ENCODE data around the gene ETS2. TPM values are rescaled to one million over a fixed set of nuclear protein-coding genes. Genes with fewer than 3 reads are reported as not detected.
"Not testable (repeated sequence)": the region's sequence is repeated elsewhere in the genome, so short reads cannot be mapped to it uniquely, and the experiment has no call there.

Gene ETS2
- total RNA-seq, 3 donors from 2014 or later (not counting 1 experiment from before 2014, with no cell fraction given): 10.6 to 36.9 (median 18.5) TPM

GRCh38 chr21:38841472-38841871, 35.7 kb downstream of the ETS2 start:
- Histone ChIP-seq H3K27ac (ENCODE audit: low read length) (no peak overlapping the region), H3K9me3 (ENCODE audit: control insufficient read depth, insufficient read depth, low read length) (no peaks in the 10 kb centered on the region), H3K36me3 (ENCODE audit: control insufficient read depth, insufficient read depth, low read length) (no peaks in the 10 kb centered on the region), H3K4me3 (ENCODE audit: low read length) (no peak overlapping the region), H3K27me3 (ENCODE audit: control insufficient read depth, insufficient read depth, low read length) (no peaks in the 10 kb centered on the region), H3K4me1 (ENCODE audit: control insufficient read depth, insufficient read depth, low read length) (no peaks in the 10 kb centered on the region)
- H3K9me3 Mint-ChIP-seq: no peaks in the 10 kb centered on the region
- no peaks in the 10 kb centered on the region for H3K4me1 Mint-ChIP-seq
- ATAC-seq (no peak), DNase-seq (no peak)
- peaks cover 12 to 16% of the 10 kb centered on the region in 2 donors for H3K27me3 Mint-ChIP-seq (ENCODE audit: low read depth in 2 of 2)
- H3K36me3 Mint-ChIP-seq: no peaks in the 10 kb centered on the region
- H3K27ac Mint-ChIP-seq: no peak overlapping the region
- TF ChIP-seq, protein P1, sequence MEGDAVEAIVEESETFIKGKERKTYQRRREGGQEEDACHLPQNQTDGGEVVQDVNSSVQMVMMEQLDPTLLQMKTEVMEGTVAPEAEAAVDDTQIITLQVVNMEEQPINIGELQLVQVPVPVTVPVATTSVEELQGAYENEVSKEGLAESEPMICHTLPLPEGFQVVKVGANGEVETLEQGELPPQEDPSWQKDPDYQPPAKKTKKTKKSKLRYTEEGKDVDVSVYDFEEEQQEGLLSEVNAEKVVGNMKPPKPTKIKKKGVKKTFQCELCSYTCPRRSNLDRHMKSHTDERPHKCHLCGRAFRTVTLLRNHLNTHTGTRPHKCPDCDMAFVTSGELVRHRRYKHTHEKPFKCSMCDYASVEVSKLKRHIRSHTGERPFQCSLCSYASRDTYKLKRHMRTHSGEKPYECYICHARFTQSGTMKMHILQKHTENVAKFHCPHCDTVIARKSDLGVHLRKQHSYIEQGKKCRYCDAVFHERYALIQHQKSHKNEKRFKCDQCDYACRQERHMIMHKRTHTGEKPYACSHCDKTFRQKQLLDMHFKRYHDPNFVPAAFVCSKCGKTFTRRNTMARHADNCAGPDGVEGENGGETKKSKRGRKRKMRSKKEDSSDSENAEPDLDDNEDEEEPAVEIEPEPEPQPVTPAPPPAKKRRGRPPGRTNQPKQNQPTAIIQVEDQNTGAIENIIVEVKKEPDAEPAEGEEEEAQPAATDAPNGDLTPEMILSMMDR (IDR thresholded peaks at IDR 0.05): no peak
- WGBS (ENCODE audit: insufficient coverage): 97% methylated on average over 2 of the region's 2 CpGs
- intact Hi-C loops (cut with micrococcal nuclease): no loop called here
- no peak overlapping the region for H3K4me3 Mint-ChIP-seq

- DNase-seq (no peak), ATAC-seq (no peak)
- whole genome bisulfite sequencing (ENCODE audit: insufficient coverage): 70% methylated on average over 4 of the region's 4 CpGs
- no peaks in the 10 kb centered on the region for H3K9me3 ChIP-seq (ENCODE audit: control insufficient read depth, insufficient read depth, low read length)
- no peaks in the 10 kb centered on the region for H3K9me3 Mint-ChIP-seq
- H3K27me3 ChIP-seq (ENCODE audit: control insufficient read depth, insufficient read depth, low read length): no peaks in the 10 kb centered on the region
- TF ChIP-seq, protein P1 (IDR thresholded peaks at IDR 0.05): no peak
- no peak overlapping the region for H3K27ac Mint-ChIP-seq
- no peak overlapping the region for H3K4me3 ChIP-seq (ENCODE audit: low read length)
- H3K4me3 Mint-ChIP-seq: no peak overlapping the region
- H3K36me3 Mint-ChIP-seq: no peaks in the 10 kb centered on the region
- no peaks in the 10 kb centered on the region for H3K4me1 ChIP-seq (ENCODE audit: control insufficient read depth, insufficient read depth, low read length)
- H3K27ac ChIP-seq (ENCODE audit: low read length): no peak overlapping the region
- intact Hi-C loops (cut with micrococcal nuclease): no loop called here
- H3K4me1 Mint-ChIP-seq: no peaks in the 10 kb centered on the region
- no peaks in the 10 kb centered on the region for H3K36me3 ChIP-seq (ENCODE audit: control insufficient read depth, insufficient read depth, low read length)
- H3K27me3 Mint-ChIP-seq (ENCODE audit: low read depth in 2 of 2): peaks cover 12 to 16% of the 10 kb centered on the region in 2 donors
These were observed 36.4 kb downstream of the ETS2 start for GRCh38 chr21:38842079-38842478.

DNA sequence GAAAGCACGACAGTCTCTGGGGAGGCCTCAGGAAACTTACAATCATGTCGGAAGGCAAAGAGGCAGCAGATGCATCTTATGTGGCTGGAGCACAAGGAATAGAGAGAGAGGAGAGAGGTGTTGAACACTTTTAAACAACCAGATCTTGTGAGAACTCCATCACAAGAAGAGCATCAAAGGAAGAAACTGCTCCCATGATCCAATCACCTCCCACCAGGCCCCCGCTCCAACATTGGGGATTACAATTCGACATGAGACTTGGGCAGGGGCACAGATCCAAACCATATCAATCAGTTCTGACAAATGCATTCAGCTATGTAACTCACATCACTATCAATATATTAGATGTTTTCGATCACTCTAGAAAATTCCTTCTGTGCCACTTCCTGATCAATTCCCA, 37.6 kb downstream of the ETS2 start:
- H3K9me3 ChIP-seq (ENCODE audit: control insufficient read depth, insufficient read depth, low read length): no peaks in the 10 kb centered on the region
- 90% methylated on average over 5 of the region's 5 CpGs for WGBS (ENCODE audit: insufficient coverage)
- DNase-seq (no peak), ATAC-seq (no peak)
- H3K4me3 ChIP-seq (ENCODE audit: low read length): no peak overlapping the region
- Mint-ChIP-seq H3K4me1 (no peaks in the 10 kb centered on the region), H3K4me3 (no peak overlapping the region), H3K36me3 (no peaks in the 10 kb centered on the region), H3K9me3 (no peaks in the 10 kb centered on the region), H3K27ac (no peak overlapping the region), H3K27me3 (ENCODE audit: low read depth in 2 of 2) (peaks cover 12 to 16% of the 10 kb centered on the region in 2 donors)
- no peaks in the 10 kb centered on the region for H3K4me1 ChIP-seq (ENCODE audit: control insufficient read depth, insufficient read depth, low read length)
- TF ChIP-seq, protein P1 (IDR thresholded peaks at IDR 0.05): no peak
- no peak overlapping the region for H3K27ac ChIP-seq (ENCODE audit: low read length)
- intact Hi-C loops (cut with micrococcal nuclease): no loop called here
- no peaks in the 10 kb centered on the region for H3K27me3 ChIP-seq (ENCODE audit: control insufficient read depth, insufficient read depth, low read length)
- H3K36me3 ChIP-seq (ENCODE audit: control insufficient read depth, insufficient read depth, low read length): no peaks in the 10 kb centered on the region

GRCh38 chr21:38843806-38844503, 38.2 kb downstream of the ETS2 start:
- WGBS (ENCODE audit: insufficient coverage): 81% methylated on average over 3 of the region's 4 CpGs
- no peaks in the 10 kb centered on the region for H3K36me3 ChIP-seq (ENCODE audit: control insufficient read depth, insufficient read depth, low read length)

GRCh38 chr21:38845374-38845773, 39.6 kb downstream of the ETS2 start:
- not testable (repeated sequence) for H3K36me3 ChIP-seq (ENCODE audit: control insufficient read depth, insufficient read depth, low read length)

More at GRCh38 chr21:38843806-38844503, 38.2 kb downstream of the ETS2 start:
- no peaks in the 10 kb centered on the region for H3K9me3 Mint-ChIP-seq
- no peaks in the 10 kb centered on the region for H3K36me3 Mint-ChIP-seq
- Histone ChIP-seq H3K4me3 (ENCODE audit: low read length) (no peak overlapping the region), H3K27me3 (ENCODE audit: control insufficient read depth, insufficient read depth, low read length) (no peaks in the 10 kb centered on the region), H3K27ac (ENCODE audit: low read length) (no peak overlapping the region), H3K4me1 (ENCODE audit: control insufficient read depth, insufficient read depth, low read length) (no peaks in the 10 kb centered on the region), H3K9me3 (ENCODE audit: control insufficient read depth, insufficient read depth, low read length) (no peaks in the 10 kb centered on the region)
- ATAC-seq: no peak
- TF ChIP-seq, protein P1 (IDR thresholded peaks at IDR 0.05): no peak
- no peak overlapping the region for H3K4me3 Mint-ChIP-seq
- no peak for DNase-seq
- intact Hi-C loops (cut with micrococcal nuclease): no loop called here
- no peak overlapping the region for H3K27ac Mint-ChIP-seq
- H3K27me3 Mint-ChIP-seq (ENCODE audit: low read depth in 2 of 2): peaks cover 12 to 13% of the 10 kb centered on the region in 2 donors
- H3K4me1 Mint-ChIP-seq: no peaks in the 10 kb centered on the region

More at GRCh38 chr21:38845374-38845773, 39.6 kb downstream of the ETS2 start:
- H3K27me3 ChIP-seq (ENCODE audit: control insufficient read depth, insufficient read depth, low read length); H3K4me3 Mint-ChIP-seq; H3K4me1 ChIP-seq (ENCODE audit: control insufficient read depth, insufficient read depth, low read length); H3K9me3 Mint-ChIP-seq; H3K9me3 ChIP-seq (ENCODE audit: control insufficient read depth, insufficient read depth, low read length); H3K4me3 ChIP-seq (ENCODE audit: low read length); H3K4me1 Mint-ChIP-seq; ATAC-seq; H3K36me3 Mint-ChIP-seq; H3K27ac Mint-ChIP-seq; intact Hi-C loops (cut with micrococcal nuclease); H3K27ac ChIP-seq (ENCODE audit: low read length); DNase-seq: not testable (repeated sequence)
- 88% methylated on average over 2 of the region's 2 CpGs for WGBS (ENCODE audit: insufficient coverage)
- H3K27me3 Mint-ChIP-seq (ENCODE audit: low read depth in 2 of 2): peaks cover 12 to 20% of the 10 kb centered on the region in 2 donors
